HCT116 (cell line): ENCODE results near the gene NUMB. TPM values are rescaled to one million over a fixed set of nuclear protein-coding genes. Genes with fewer than 3 reads are reported as not detected.

Experiments used
- ATAC-seq: fragments of 200-7000 bp; cut with Tn5 transposase; 2 replicates; pipeline ENCODE4 v1.9.1; 2020; ENCODE audit warnings: mild to moderate bottlenecking, moderate library complexity
- BruUV-seq: library from RNA; stranded (reverse); fragments of 400-500 nt; replicated peaks from 2 replicates; lab custom pipeline; 2021; lab: Mats Ljungman, UMichigan
- CTCF ChIA-PET: fragments of 300-600 bp; sonication (Branson Sonifier 250); formaldehyde crosslinking; loops from one replicate; lab custom pipeline; 2021; ENCODE audit warnings: antibody characterized with exemption; lab: Charles Lee
- POLR2A ChIA-PET: fragments of 300-600, 350-600 bp; sonication (Branson Sonifier 250); formaldehyde crosslinking; loops from one replicate; lab custom pipeline; 2021; ENCODE audit warnings: antibody characterized with exemption; lab: Charles Lee
- RAD21 ChIA-PET, 2 experiments: fragments of 300-600 bp; sonication (Branson Sonifier 250); formaldehyde crosslinking; loops; one replicate each; lab custom pipeline; 2023; ENCODE audit warnings: low total read pairs in 2 of 2; ENCODE audit not compliant: uncharacterized antibody in 2 of 2, unreplicated experiment in 2 of 2, low non-redundant PET in 1 of 2; lab: Charles Lee
- DNase-seq: peaks from one replicate; pipeline ENCODE4 v3.0.0-alpha.2; 2010; ENCODE audit warnings: low read depth, low spot score
- H2AFZ ChIP-seq: fragments of 200-600 bp; shearing (Covaris generic), sonication (generic); 2 replicates; pipeline ENCODE4 v1.6.1; 2017; ENCODE audit warnings: low read depth, mixed run types, mixed read lengths, antibody characterized with exemption, low read length; ENCODE audit not compliant: poor library complexity, severe bottlenecking
- H3K27ac ChIP-seq: 2 replicates; pipeline ENCODE4 v1.5.1; 2012; ENCODE audit warnings: low read depth, low read length
- H3K27me3 ChIP-seq: fragments of 200-600 bp; sonication (generic); 2 replicates; pipeline ENCODE4 v1.6.1; 2016; ENCODE audit warnings: mixed run types, low read length, mixed read lengths; ENCODE audit not compliant: insufficient read depth
- H3K36me3 ChIP-seq, 2 experiments: fragments of 200-500 bp in 1 of 2; fragments of 200-600 bp in 1 of 2; sonication (Bioruptor generic) in 1 of 2; sonication (generic) in 1 of 2; 2 replicates each; pipeline versions ENCODE4 v1.5.1 to v1.6.1; 2014 to 2016; ENCODE audit warnings: low read length in 2 of 2, inconsistent platforms in 1 of 2, mixed read lengths in 1 of 2, mixed run types in 1 of 2; ENCODE audit not compliant: insufficient read depth in 2 of 2, control insufficient read depth in 1 of 2
- H3K4me1 ChIP-seq, 2 experiments: fragments of 200-600 bp in 1 of 2; sonication (generic) in 1 of 2; 2 replicates each; pipeline versions ENCODE4 v1.5.1 to v1.6.1; 2012 to 2017; ENCODE audit warnings: low read length in 2 of 2, inconsistent platforms in 1 of 2, mild to moderate bottlenecking in 1 of 2, mixed read lengths in 1 of 2, mixed run types in 1 of 2, moderate library complexity in 1 of 2; ENCODE audit not compliant: insufficient read depth in 2 of 2, control insufficient read depth in 1 of 2
- H3K4me2 ChIP-seq: fragments of 200-600 bp; sonication (generic); 2 replicates; pipeline ENCODE4 v1.6.1; 2017; ENCODE audit warnings: mixed run types, low read length, mixed read lengths
- H3K4me3 ChIP-seq, 2 experiments: fragments of 200-600 bp in 1 of 2; sonication (generic) in 1 of 2; replicated peaks in 1 of 2; 2 replicates each; pipeline ENCODE4 v1.5.1; 2011 to 2016; ENCODE audit warnings: low read length in 2 of 2, control low read depth in 1 of 2, low read depth in 1 of 2, mild to moderate bottlenecking in 1 of 2, mixed read lengths in 1 of 2, mixed run types in 1 of 2
- H3K79me2 ChIP-seq: fragments of 200-600 bp; sonication (generic); 2 replicates; pipeline ENCODE4 v1.6.1; 2017; ENCODE audit warnings: mild to moderate bottlenecking, mixed run types, low read length, moderate library complexity, mixed read lengths; ENCODE audit not compliant: insufficient read depth
- H3K9ac ChIP-seq: fragments of 200-600 bp; sonication (generic); 2 replicates; pipeline ENCODE4 v1.6.1; 2016; ENCODE audit warnings: low read length, mixed read lengths
- H3K9me2 ChIP-seq: fragments of 200-600 bp; sonication (generic), shearing (Covaris generic); 2 replicates; pipeline ENCODE4 v1.6.1; 2017; ENCODE audit warnings: mixed run types, mild to moderate bottlenecking, moderate library complexity; ENCODE audit not compliant: insufficient read depth
- H3K9me3 ChIP-seq, 2 experiments: fragments of 200-500 bp in 1 of 2; fragments of 200-600 bp in 1 of 2; sonication (Bioruptor generic) in 1 of 2; sonication (generic) in 1 of 2; 2 replicates each; pipeline ENCODE4 v1.6.1; 2014 to 2017; ENCODE audit warnings: low read length in 2 of 2, mixed read lengths in 2 of 2, inconsistent platforms in 1 of 2, low read depth in 1 of 2, mild to moderate bottlenecking in 1 of 2, mixed run types in 1 of 2, moderate library complexity in 1 of 2; ENCODE audit not compliant: control insufficient read depth in 1 of 2, insufficient read depth in 1 of 2
- H4K20me1 ChIP-seq: fragments of 200-600 bp; sonication (generic), shearing (Covaris generic); 2 replicates; pipeline ENCODE4 v1.6.1; 2017; ENCODE audit warnings: mixed run types, mild to moderate bottlenecking, moderate library complexity; ENCODE audit not compliant: insufficient read depth
- POLR2AphosphoS5 ChIP-seq: IDR thresholded peaks from 2 replicates; pipeline ENCODE4 v1.6.1; 2011; ENCODE audit warnings: mild to moderate bottlenecking, low read depth, low read length, moderate library complexity
- intact Hi-C: fragments of 100-400 bp; cut with micrococcal nuclease; formaldehyde crosslinking; loops from 2 replicates; pipeline ENCODE4 v1.10.0; 2022
- total RNA-seq: library from RNA; stranded (reverse); gene quantifications from one replicate; pipeline ENCODE4 v1.2.1, GENCODE V29; 2021; ENCODE audit not compliant: unreplicated experiment
- TF ChIP-seq, protein P1 (sequence below), 3 experiments: fragments of 200-600 bp in 1 of 3; sonication (generic) in 1 of 3; IDR thresholded peaks in 2 of 3; conservative IDR thresholded peaks in 1 of 3; 2 replicates each; pipeline ENCODE4 v1.5.1; 2012 to 2017; ENCODE audit warnings: low read depth in 2 of 3, low read length in 2 of 3, antibody characterized with exemption in 1 of 3, borderline replicate concordance in 1 of 3, control low read depth in 1 of 3, mild to moderate bottlenecking in 1 of 3, mixed read lengths in 1 of 3, mixed run types in 1 of 3, moderate library complexity in 1 of 3; ENCODE audit not compliant: insufficient read depth in 1 of 3
- TF ChIP-seq, protein P2 (sequence below): IDR thresholded peaks from 2 replicates; pipeline ENCODE4 v1.6.1; 2012
- TF ChIP-seq, protein P3 (sequence below): IDR thresholded peaks from 2 replicates; pipeline ENCODE4 v1.6.1; 2011; ENCODE audit warnings: mild to moderate bottlenecking, low read length, moderate library complexity; ENCODE audit not compliant: insufficient replicate concordance; ENCODE audit errors: extremely low read depth

NUMB gene
- total RNA-seq, 1 experiment from 2014 or later, result 43.0 TPM

DNA sequence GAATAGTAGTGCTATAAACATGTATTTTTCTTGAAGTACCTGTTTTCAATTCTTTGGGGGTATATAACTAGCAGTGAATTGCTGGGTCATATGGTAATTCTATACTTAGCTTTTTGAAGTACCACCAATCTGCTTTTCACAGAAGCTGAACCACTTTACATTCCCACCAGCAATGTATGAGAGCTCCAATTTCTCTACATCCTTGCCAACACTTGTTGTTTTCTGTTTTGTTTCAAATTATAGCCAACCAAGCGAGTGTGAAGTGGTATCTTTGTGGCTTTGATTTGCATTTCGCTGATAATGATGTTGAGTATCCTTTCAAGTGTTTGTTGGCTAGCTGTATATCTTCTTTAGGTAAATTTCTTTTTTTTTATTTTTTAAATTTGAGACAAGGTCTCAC is 125.3 kb downstream of the NUMB start (continued):
- TF ChIP-seq, protein P1, sequence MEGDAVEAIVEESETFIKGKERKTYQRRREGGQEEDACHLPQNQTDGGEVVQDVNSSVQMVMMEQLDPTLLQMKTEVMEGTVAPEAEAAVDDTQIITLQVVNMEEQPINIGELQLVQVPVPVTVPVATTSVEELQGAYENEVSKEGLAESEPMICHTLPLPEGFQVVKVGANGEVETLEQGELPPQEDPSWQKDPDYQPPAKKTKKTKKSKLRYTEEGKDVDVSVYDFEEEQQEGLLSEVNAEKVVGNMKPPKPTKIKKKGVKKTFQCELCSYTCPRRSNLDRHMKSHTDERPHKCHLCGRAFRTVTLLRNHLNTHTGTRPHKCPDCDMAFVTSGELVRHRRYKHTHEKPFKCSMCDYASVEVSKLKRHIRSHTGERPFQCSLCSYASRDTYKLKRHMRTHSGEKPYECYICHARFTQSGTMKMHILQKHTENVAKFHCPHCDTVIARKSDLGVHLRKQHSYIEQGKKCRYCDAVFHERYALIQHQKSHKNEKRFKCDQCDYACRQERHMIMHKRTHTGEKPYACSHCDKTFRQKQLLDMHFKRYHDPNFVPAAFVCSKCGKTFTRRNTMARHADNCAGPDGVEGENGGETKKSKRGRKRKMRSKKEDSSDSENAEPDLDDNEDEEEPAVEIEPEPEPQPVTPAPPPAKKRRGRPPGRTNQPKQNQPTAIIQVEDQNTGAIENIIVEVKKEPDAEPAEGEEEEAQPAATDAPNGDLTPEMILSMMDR (IDR thresholded peaks at IDR 0.05 in 2 of 3, conservative IDR thresholded peaks at IDR 0.05 in 1 of 3; ENCODE audit: borderline replicate concordance in 1 of 3, insufficient read depth in 1 of 3, low read depth in 2 of 3, low read length in 2 of 3), result no peak

DNA sequence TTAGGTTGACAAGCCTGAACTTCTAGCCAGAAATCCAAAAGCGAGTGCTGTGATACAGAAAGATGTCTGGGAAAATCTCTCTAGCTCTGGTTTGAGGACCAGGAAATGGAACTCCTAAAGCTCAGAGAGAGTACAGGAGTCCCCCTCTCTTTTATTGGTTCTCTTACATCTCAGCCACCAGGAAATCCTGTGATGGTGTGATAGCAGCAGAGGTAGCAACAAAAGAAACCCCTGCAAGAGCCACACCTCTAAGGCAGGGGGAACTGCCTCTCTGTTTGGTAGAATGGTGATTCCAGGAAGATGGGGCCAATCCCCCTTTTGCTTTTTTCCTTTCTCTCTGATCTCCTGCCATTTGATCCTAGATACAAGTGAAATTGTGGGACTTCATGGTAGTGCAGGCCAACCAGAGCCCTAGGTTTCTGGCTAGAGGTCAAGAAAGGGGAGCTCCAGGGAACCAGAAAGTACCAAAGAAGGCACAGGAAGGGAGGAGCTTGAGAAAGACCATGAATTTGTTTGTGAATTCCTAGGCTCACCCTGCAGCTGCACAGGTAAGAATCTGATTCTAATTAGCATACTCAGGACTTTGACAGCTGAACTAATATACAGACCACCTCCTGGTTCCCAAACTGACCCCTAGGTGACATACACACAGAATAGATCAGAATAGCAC is 132.6 kb downstream of the NUMB start:
- ChIA-PET POLR2A (no interaction called here), CTCF (no interaction called here), RAD21 (no interaction called here)
- ATAC-seq (no peak), DNase-seq (no peak)
- no peak overlapping the region for H3K4me3 ChIP-seq
- no peaks in the 10 kb centered on the region for H3K4me1 ChIP-seq
- H3K27ac ChIP-seq, result no peak overlapping the region
- H4K20me1 ChIP-seq, result no peaks in the 10 kb centered on the region
- H2AFZ ChIP-seq, result no peak overlapping the region
- TF ChIP-seq, protein P2, sequence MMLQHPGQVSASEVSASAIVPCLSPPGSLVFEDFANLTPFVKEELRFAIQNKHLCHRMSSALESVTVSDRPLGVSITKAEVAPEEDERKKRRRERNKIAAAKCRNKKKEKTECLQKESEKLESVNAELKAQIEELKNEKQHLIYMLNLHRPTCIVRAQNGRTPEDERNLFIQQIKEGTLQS, result no peak
- TF ChIP-seq, protein P3, sequence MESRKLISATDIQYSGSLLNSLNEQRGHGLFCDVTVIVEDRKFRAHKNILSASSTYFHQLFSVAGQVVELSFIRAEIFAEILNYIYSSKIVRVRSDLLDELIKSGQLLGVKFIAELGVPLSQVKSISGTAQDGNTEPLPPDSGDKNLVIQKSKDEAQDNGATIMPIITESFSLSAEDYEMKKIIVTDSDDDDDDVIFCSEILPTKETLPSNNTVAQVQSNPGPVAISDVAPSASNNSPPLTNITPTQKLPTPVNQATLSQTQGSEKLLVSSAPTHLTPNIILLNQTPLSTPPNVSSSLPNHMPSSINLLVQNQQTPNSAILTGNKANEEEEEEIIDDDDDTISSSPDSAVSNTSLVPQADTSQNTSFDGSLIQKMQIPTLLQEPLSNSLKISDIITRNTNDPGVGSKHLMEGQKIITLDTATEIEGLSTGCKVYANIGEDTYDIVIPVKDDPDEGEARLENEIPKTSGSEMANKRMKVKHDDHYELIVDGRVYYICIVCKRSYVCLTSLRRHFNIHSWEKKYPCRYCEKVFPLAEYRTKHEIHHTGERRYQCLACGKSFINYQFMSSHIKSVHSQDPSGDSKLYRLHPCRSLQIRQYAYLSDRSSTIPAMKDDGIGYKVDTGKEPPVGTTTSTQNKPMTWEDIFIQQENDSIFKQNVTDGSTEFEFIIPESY, result no peak
- no peak for TF ChIP-seq POLR2AphosphoS5
- H3K9ac ChIP-seq, result no peak overlapping the region
- no peaks in the 10 kb centered on the region for H3K36me3 ChIP-seq
- no TSS peak for BruUV-seq
- no peaks in the 10 kb centered on the region for H3K27me3 ChIP-seq
- intact Hi-C loops, result no loop called here
- no peak overlapping the region for H3K4me2 ChIP-seq
- H3K79me2 ChIP-seq, result no peaks in the 10 kb centered on the region
- H3K9me3 ChIP-seq, result no peaks in the 10 kb centered on the region
- H3K9me2 ChIP-seq, result no peaks in the 10 kb centered on the region
